GM18861 (cell line): ENCODE measurements around the gene HECTD2.
"Not testable (repeated sequence)": the region's sequence is repeated elsewhere in the genome, so short reads cannot be mapped to it uniquely, and the experiment has no call there.

ENCODE experiments used
- ATAC-seq: cut with Tn5 transposase; IDR thresholded peaks from one replicate; pipeline ENCODE4 v1.9.1; 2021; ENCODE audit not compliant: unreplicated experiment

The HECTD2 gene

DNA sequence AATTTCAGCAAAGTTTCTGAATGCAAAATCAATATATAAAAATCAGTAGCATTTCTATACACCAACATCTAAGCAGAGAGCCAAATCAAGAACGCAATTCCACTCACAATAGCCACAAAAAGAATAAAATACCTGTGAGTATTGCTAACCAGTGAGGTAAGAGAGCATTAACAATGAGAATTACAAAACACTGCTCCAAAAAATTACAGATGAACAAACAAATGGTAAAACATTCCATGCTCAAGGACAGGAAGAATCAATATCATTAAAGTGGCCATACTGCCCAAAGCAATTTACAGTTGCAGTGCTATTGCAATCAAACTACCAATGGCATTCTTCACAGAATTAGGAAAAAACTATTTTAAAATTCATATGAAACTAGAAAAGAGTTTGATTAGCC lies 61.5 kb downstream of the HECTD2 start:
- ATAC-seq = no peak

DNA sequence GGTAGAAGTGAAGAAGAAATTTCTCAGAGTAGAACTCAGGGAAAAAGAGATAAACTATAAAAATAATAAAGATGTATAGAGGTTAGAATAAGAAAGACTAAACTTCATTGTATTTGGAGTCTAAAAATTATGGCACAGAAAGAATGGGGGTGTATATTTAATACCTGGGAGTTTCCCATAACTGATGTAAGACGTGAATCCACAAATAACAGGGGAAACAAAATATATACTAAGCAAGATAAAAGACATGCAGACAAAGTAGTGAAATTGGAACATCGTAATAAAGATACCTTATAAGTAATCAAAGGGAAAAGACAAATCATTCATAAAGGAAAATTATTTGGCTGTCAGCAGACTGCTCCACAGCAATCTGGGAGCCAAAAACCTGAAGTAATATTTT lies 62.8 kb downstream of the HECTD2 start:
- no peak for ATAC-seq

DNA sequence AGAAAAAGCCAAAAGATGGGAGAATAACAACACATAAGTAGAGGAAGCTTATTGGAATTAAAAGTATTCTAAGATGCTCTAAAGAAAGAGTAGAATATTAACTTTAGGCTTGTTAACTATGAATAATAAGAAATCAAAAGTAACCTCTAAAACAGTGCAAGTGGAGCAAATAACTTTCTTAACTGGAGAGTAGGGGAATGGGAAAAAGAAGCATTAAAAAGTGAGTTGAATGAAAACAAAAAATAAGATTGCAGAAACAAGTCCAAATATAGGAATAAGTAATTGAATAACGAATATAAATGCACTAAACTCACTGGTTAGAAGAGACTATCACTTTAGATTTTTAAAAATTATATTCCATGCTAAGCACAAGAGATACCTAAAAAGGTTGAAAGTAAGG lies 63.9 kb downstream of the HECTD2 start:
- no peak for ATAC-seq

DNA sequence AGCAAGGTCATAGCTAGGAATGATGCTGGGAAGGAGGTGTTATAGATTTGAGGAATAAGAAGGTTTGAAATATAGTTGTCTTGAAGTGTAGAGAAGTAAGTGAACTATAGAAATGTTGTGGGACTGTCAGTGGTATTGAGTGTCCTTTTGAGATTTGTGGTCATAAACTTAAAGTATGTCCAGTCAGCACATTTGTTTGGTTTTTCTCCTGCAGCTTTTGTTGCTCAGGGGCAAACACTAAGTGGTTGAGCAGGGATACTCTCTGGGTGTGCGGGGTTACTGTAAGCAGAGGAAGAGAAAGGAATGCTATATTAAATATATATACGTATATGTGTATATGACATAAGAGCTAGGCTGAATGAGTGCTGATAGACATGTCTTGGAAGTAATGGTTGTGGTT lies 67.1 kb downstream of the HECTD2 start:
- no peak for ATAC-seq

DNA sequence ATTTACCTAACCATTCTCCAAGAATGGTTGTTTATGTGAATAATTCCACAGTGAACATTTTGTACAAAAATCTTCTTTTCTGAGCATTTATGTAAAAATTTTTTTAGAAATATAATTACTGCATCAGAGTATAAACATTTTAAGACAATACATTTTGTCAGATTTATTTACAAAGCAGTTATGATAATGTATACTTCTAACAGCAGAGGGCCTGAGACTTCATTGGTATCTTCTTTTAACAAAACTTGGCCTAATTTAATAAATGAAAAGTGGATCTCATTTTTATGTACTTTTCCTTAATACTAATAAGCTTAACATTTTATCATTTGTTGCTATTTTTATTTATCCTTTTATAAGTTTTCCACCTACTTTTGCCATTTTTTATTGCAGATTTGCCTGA lies 69.4 kb downstream of the HECTD2 start:
- ATAC-seq = no peak

DNA sequence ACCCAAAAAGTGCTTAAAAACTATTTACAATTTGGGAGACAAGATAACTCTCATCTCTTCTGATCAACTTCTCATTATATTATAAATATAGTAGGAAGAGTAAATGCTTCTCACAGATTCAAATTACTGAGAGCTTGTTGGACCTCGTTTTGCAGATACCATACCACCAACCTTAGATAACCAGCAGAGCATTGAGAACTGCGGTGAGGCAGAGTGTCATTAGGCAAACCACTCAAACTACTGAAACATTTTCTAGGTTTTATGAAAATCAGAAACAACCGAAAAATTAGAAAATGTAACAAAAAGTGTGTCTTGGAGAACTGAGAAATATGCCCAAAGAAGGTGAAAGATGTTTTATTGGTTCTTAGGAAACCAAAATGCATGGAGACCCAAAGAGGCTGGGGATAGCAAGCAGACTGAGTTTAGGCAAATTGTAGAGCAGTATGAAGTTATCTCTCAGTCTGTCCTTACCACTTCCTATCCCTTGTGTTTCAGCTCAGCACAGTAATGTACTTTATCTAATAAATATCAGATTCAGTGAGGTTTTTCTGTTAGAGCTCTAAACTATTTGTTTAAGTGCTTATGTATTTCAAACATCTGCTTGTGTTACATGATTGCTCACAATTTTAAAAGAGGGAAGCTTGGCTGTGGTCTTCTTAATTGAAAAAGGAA lies 77.9 kb downstream of the HECTD2 start:
- ATAC-seq = no peak

DNA sequence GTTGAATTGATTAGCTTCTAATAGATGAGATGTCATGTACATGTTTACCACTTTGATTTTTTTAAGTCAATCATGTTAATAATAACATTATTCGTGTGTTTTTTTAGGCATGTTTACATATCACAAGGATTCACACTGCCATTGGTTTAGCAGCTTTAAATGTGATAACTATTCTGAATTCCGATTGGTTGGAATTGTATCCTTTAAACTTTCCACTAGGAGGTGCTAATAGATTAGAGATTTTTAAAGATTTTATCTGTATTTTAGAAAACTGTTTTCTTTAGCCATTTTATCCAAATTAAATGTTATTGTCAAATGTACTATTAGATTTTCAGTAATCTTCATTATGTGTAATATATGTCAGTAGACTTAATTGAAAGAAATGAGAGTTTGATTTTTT lies 83.2 kb downstream of the HECTD2 start:
- ATAC-seq = no peak

DNA sequence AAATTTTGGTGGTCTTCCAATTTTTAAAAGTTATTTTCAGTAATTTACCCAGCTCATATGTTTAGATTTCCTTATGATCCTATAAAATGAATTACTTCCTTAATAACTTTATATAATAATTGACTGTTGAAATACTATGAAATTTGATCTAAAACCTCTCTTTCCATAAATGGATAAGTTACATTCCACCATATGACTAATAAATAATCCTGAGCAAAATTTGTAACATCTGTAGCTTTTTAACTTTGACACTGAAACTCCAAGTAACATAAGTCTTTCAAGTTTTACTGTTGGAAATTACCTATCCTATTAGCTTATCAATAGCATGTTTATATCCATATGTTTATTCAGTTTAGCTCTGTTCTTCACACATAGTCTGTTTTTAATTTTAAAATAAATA lies 85.3 kb downstream of the HECTD2 start:
- no peak for ATAC-seq

DNA sequence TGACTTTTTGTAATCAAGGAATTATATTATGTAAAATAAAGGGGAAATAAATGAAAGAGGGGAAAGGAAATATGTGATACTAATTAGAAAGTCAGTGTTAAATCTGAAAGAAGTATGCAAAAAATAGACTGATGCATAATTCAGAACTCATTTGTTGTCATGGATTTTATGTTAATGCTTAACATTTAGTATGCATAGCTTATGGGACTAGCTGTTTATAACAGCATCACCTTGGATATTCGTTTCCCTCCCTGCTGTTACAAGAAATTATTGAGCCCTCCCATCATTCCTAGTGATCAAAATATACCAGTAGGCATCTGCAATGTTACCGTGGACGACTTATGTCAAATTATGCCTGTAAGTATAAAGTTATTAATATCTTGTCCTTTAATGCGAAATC lies 85.9 kb downstream of the HECTD2 start:
- no peak for ATAC-seq

DNA sequence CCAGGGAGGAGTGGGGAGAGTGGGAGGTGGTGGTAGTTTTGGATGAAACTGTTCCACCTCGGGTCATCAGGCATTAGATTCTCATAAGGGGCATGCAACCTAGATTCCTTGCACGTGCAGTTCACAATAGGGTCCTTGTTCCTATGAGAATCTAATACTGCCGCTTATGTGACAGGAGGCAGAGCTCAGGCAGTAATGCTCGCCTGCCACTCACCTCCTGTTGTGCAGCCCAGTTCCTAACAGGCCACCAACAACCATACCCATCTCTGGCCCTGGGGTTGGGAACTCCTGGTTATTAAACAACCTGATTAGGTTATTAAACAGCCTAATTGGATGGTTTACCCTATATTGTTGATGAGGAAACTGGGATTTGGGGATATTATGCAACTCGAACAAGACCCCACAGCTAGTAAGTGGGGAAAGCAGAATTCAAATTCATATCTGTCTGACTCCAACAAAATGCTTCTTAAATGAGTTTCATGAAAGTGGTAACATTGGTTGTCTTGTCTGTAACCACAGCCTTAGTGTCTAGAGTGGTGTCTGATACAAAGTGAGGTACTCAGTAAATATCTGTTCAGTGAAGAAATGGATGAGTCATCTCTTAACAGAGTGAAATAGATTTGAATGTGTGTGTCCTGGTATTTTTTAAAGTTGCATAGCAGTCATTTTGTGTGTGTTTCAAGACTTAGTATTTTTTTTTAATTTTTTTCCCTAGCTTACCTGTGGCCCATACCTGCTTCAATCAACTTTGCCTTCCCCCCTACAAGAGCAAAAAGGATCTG lies 101.6 kb downstream of the HECTD2 start:
- no peak for ATAC-seq

DNA sequence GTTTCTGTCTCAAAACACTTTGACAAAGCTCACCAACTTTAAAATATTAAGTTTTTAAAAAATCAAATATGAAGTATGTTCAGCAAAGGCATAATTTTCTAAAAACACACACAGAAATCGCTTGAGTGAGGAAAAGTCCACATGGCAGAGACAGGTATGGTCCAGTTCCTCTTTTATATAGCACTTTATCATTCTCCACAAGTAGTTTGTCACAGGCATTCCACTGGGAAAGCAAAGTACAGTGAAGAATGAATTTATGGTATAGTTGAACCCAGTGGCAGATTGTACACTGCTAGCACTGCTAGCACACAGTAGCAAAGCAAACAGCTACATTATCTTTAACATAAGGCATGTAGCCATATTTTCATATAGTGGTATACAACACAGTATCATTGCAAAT lies 102.3 kb downstream of the HECTD2 start:
- no peak for ATAC-seq

DNA sequence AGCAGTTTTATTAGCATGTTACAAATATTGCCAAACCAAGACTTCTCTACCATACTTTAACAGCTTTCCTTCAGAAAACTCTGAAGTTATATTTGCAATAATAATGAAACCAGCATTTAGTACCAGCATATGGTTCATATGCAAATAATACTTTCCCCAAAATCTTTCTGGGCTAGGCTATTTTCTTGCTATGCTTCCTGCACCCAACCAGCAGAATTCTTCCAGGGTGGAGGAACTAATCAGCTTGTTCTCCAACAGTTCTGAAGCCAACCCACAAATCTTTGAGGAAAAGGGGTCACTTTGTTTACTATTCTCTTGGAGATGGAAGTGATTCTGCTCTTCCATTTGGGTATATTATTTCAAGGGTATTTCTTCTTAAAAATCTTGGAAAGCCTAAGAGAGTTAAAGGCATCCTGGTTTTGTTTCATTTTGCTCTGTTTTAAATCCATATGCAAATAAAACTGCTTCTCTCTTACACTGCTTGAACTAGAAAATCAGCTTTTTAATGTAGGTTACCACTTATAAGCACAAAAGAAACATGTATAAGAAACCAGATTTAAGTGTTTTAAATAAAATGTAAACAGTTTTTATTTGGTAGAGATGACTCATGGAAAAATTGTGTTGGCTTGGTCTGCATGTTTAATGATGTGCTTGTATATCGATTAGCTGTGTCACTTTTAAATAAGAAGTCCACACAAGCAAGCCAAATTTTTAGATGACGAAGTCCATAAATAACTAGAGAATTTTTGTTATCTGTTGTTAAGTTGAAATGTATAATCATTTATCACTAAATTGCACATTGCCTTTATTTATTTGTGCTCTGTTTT lies 103.7 kb downstream of the HECTD2 start:
- no peak for ATAC-seq

DNA sequence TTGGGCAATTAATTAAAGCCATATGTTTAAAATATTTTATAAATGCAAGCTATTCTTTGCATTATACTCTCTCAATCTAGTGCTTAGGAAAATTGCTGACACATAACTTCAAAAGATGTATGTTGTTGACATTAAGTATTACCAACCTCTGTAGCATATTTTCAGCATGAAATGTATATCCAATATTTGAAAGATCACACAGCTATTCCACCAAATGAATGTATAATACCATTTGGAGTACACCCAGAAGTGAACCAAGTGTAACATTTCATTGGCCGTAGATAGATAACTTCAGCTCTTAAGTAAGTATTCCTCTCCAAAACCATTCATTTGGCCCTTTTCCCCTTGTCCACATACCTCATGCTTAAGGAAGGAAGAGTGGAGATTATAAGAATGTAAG lies 104.6 kb downstream of the HECTD2 start:
- no peak for ATAC-seq

DNA sequence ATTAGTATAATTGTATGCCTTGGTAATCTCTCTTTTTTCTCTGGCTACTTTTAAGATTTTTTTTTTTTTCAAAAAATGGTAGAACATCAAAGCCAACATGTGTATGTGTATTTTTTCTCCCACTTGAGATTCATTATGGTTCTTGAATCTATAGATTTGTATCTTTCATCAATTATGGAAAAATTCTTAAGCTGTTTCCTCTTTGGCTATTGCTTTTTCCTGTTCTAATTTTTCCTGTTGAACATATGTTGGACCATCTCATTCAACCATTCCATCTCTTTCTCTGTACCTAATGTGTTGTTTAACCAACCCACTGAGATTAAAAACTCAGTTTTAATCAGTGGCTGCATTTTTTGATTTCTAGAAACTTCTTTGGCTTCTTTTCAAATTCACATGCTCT lies 107.2 kb downstream of the HECTD2 start:
- ATAC-seq = no peak

DNA sequence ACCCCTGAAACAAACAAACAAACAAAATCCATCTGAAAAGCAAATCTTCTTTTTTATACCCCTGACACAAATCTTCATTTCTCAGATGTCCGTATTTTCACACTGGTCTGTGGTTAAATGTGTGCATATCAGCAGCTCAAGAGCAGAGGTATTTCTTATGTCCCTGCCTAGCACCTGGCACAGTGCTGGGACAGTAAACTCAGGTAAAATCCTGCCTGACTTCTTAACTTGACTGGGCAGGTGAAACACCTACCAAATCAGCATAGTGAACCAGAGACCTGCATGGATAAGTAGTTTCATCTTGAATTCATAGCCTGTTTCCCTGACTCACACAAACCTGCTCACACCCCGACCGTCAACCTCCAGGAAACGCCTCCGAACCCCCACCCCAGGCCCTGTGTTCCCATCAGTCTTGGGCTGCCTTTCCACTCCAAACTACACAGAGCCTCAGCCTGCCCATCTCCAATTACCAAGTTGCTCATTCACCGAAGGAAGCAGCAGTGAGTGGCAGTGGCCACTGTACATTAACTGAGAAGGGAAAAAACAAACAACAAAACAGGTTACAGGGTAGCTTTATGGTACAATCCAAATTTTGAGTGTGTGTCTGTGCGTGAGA lies 109.9 kb downstream of the HECTD2 start:
- ATAC-seq = no peak

DNA sequence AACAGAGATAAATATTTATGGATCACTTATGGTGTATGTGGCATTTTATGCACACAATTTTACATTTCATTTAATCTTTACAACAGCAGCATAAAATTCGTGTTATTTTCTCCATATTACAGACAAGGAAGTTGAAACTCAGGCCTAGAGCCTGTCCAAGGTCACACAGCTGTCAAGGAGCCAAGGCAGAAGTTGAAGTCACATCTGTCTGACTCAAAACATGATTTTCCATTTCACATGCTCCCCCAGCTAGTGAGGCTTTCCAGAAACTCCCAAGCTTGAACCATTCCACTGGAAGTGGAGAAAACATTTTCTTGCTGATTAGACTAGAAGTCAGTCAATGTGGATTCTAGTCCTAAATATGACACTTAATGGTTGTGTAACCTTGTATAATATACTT lies 110.5 kb downstream of the HECTD2 start:
- ATAC-seq = no peak

DNA sequence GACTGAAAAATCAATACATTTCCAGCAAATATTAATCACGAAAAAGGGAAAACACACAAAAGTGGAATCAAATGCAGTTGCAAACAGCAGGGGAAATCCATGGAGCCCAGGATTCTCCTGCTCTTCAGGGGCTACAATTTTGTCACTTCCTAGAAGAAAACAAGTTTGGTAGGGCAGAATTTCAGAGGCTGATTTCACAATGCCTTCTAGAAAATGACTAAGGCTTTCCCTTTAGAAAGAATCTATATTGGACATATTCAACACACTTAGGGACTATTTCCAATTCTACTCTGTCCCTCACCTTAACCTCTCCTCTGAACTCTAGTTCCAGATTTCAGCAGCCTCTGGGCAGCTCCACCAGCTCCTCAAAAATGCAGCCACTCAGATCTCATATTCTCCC lies 111.3 kb downstream of the HECTD2 start:
- ATAC-seq = no peak

DNA sequence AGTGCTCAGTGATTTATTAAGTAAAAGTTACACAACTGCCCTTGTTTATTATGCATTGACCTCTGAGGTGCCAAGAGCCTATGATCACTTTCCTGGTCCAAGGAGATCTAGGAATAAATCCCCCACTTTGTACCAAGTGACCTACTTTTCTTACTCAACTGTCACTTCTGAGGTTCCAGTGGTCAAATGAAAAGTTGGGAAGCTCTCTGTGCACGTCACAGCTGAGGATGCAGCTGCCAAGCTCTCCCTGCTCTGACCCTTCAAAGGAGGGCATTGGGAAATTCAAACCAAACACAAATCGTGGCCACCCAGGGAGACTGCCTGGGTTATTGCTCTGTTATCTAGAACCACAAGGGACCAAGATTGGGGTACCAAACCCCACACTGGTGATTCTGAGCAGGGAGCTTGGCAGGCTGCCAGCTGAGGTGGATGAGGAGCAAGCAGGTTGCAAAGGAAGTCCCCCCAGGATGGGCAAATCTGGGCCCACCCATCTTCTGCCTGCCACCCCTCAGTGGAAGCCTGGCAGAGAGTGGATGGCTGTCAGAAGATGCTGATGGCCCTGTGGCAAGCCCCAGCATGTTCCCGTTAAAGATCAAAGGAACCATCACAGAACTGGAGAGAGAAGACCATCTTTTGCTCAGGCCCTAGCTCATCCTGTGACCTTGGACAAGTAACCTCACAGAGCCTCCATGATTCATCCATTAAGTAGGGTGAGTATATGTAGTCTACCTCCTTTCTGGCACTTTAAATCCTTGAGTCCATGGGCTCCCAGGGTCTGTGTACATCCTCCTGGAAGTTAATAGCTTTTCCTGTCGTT lies 116.0 kb downstream of the HECTD2 start:
- ATAC-seq = no peak

DNA sequence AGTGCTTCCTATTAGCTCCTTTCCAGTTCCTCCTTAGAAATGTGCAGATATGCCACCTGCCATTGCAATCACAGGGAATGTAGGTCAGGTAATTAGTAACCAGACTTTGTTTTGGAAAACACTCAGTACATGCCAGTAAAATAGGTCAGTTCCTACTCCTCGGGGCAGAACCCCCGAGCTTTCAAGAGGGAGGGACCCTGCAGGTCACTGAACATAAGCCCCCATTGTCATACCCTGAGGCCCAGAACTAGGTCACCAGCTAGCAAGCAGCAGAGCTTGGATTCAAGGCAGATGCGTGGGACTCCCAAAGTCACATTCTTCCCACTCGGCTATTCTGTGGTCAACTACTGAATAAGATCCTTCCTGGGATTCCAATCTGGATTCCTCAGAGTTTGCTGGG lies 117.9 kb downstream of the HECTD2 start:
- no peak for ATAC-seq

DNA sequence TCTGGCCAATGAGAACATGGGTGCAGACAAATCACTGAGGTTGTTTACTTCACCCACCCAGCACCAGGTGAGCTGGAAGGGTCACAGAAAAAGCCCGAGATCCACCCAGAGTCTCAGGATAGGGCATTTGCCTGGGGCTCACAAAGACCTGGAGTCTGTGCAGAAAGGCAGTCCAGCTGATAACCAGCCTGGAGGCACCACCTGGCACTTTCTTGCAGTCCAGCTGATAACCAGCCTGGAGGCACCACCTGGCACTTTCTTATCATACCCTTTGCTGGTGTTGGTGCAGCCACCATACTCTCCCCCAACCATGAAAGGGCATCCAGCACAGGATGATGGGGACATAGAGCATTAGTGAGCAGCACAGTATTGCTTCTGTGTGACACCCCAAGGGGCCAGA lies 118.6 kb downstream of the HECTD2 start:
- ATAC-seq = no peak

DNA sequence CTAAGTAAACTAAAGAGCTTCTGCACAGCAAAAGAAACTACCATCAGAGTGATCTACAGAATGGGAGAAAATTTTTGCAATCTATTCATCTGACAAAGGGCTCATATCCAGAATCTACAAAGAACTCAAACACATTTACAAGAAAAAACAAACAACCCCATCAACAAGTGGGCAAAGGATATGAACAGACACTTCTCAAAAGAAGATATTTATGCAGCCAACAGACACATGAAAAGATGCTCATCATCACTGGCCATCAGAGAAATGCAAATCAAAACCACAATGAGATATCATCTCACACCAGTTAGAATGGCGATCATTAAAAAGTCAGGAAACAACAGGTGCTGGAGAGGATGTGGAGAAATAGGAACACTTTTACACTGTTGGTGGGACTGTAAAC lies 124.6 kb downstream of the HECTD2 start:
- not testable (repeated sequence) for ATAC-seq
